ENCODE measurements around the gene CLCN7. TPM values are rescaled to one million over a fixed set of nuclear protein-coding genes. Genes with fewer than 3 reads are reported as not detected.
"Not testable (repeated sequence)": the region's sequence is repeated elsewhere in the genome, so short reads cannot be mapped to it uniquely, and the experiment has no call there.

The CLCN7 gene
- total RNA-seq, 1 experiment from 2014 or later = 60.0 TPM

DNA sequence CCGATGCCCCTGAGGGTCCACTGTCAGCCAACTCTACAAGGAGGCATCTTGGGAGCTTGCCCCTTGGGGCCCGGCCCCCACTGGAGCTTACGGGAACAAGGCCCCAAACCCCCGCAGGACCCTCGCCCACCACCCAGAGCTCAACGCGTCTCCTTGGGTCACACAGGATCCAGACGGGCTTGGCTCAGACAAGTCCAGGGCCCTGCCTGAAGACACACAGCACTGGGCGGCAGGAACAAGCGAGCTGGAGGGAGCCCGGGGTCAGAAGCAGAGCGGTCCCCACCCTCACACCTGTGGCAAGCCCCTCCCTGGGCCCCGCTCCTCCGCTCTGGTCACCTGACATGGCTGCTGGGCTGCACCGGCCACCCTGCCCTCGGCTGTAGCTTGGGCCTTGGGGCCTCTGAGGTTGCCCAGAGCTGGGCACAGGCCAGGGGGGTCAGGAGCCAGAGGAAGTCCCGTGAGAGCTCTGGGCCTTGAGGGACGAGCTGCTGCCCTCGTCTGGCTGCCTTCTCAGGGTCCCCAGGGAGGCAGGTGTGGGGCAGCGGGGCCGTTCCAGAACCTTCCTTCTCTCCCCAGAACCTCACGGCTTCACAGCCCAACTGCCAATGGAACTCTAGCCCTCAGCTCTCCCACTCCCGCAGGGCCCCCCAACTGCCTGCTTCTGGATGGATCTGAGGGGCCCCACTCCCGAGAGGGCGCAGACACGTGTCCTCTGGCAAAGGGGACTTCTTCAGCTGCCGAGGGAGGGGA is 30.7 kb downstream of the CLCN7 start, which contains the start of gene CCDC154:
CCDC154 (minus strand) TSS at position 577 of the 750 bp plus-strand sequence; CDS start at position 343, 234 bp downstream.
- no peak within 1 kb of the TSS for H3K4me3 Mint-ChIP-seq (ENCODE audit: unreplicated experiment)
- CTCF ChIA-PET = no interaction called here

DNA sequence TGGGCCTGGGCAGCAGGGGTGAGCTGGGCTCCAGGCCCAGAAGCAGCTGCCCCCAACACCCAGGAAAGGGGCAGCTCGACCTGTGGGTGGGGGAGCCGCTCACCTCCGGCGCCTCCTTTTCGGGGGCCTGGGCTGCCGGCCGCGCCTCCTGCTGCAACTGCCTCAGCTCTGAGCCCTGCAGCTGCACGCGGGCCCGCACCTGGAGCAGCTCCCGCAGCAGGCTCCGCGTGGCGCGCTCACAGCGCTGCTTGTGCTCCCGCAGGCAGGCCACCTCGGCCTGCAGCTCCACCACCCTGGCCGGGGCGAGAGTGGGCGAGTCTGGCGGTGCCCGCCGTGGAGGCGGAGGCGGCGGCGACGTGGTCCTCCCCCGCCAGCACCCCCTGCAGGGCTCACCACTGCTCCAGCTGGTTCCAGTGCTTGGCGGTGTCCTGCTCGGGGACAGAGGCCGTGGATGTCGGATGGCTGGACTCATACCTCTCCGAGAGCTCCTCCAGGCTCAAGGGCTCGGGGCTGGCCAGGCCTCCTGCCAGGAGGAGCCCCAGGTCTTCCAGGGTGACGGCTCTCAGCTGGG is 31.3 kb downstream of the CLCN7 start:
- CTCF ChIA-PET = interaction anchor here (0.6 kb wide), 1 partner anchor 299 kb away, joined by 3 read pairs; no protein-coding TSS in a partner anchor
- Mint-ChIP-seq H3K27ac (ENCODE audit: low read depth, unreplicated experiment) (no peak overlapping the region), H3K36me3 (ENCODE audit: insufficient read depth, unreplicated experiment) (no peaks in the 10 kb centered on the region), H3K4me1 (ENCODE audit: insufficient read depth, unreplicated experiment) (no peaks in the 10 kb centered on the region), H3K9me3 (ENCODE audit: unreplicated experiment) (no peaks in the 10 kb centered on the region), H3K27me3 (ENCODE audit: insufficient read depth, unreplicated experiment) (no peaks in the 10 kb centered on the region), H3K4me3 (ENCODE audit: unreplicated experiment) (no peak overlapping the region)
- no peak for DNase-seq (ENCODE audit: unreplicated experiment)
- POLR2A ChIA-PET = no interaction called here
- intact Hi-C loops (cut with micrococcal nuclease) = no loop called here
- no peak for TF ChIP-seq CTCF (IDR thresholded peaks at IDR 0.05; ENCODE audit: unreplicated experiment)
- BruUV-seq (replicated peaks) = no TSS peak

More for the DNA sequence above, 30.7 kb downstream of the CLCN7 start, which contains the start of gene CCDC154:
- no peak for DNase-seq (ENCODE audit: unreplicated experiment)
- POLR2A ChIA-PET = no interaction called here
- Mint-ChIP-seq H3K9me3 (ENCODE audit: unreplicated experiment) (no peaks in the 10 kb centered on the region), H3K4me1 (ENCODE audit: insufficient read depth, unreplicated experiment) (no peaks in the 10 kb centered on the region), H3K36me3 (ENCODE audit: insufficient read depth, unreplicated experiment) (no peaks in the 10 kb centered on the region), H3K27ac (ENCODE audit: low read depth, unreplicated experiment) (no peak within 1 kb of the TSS), H3K27me3 (ENCODE audit: insufficient read depth, unreplicated experiment) (no peaks in the 10 kb centered on the region)
- BruUV-seq (replicated peaks) = no TSS peak
- intact Hi-C loops (cut with micrococcal nuclease) = no loop called here
- no peak for TF ChIP-seq CTCF (IDR thresholded peaks at IDR 0.05; ENCODE audit: unreplicated experiment)

GRCh38 chr16:1442697-1443096 is 32.1 kb downstream of the CLCN7 start:
- Mint-ChIP-seq H3K4me1 (ENCODE audit: insufficient read depth, unreplicated experiment) (no peaks in the 10 kb centered on the region), H3K27ac (ENCODE audit: low read depth, unreplicated experiment) (no peak overlapping the region), H3K4me3 (ENCODE audit: unreplicated experiment) (no peak overlapping the region), H3K27me3 (ENCODE audit: insufficient read depth, unreplicated experiment) (no peaks in the 10 kb centered on the region), H3K9me3 (ENCODE audit: unreplicated experiment) (no peaks in the 10 kb centered on the region), H3K36me3 (ENCODE audit: insufficient read depth, unreplicated experiment) (no peaks in the 10 kb centered on the region)
- POLR2A ChIA-PET = no interaction called here
- CTCF ChIA-PET = interaction anchor here (0.6 kb wide), 1 partner anchor 299 kb away, joined by 3 read pairs; no protein-coding TSS in a partner anchor
- DNase-seq (ENCODE audit: unreplicated experiment) = no peak
- TF ChIP-seq CTCF (IDR thresholded peaks at IDR 0.05; ENCODE audit: unreplicated experiment) = no peak
- BruUV-seq (replicated peaks) = no TSS peak
- intact Hi-C loops (cut with micrococcal nuclease) = no loop called here

- no peak for DNase-seq (ENCODE audit: unreplicated experiment)
- H3K36me3 Mint-ChIP-seq (ENCODE audit: insufficient read depth, unreplicated experiment) = no peaks in the 10 kb centered on the region
- H3K27ac Mint-ChIP-seq (ENCODE audit: low read depth, unreplicated experiment) = no peak overlapping the region
- POLR2A ChIA-PET = no interaction called here
- BruUV-seq (replicated peaks) = no TSS peak
- H3K27me3 Mint-ChIP-seq (ENCODE audit: insufficient read depth, unreplicated experiment) = no peaks in the 10 kb centered on the region
- H3K4me1 Mint-ChIP-seq (ENCODE audit: insufficient read depth, unreplicated experiment) = no peaks in the 10 kb centered on the region
- no peak overlapping the region for H3K4me3 Mint-ChIP-seq (ENCODE audit: unreplicated experiment)
- intact Hi-C loops (cut with micrococcal nuclease) = no loop called here
- H3K9me3 Mint-ChIP-seq (ENCODE audit: unreplicated experiment) = no peaks in the 10 kb centered on the region
- CTCF ChIA-PET = interaction anchor here (0.6 kb wide), 1 partner anchor 14 kb away, joined by 4 read pairs; no protein-coding TSS in a partner anchor
- no peak for TF ChIP-seq CTCF (IDR thresholded peaks at IDR 0.05; ENCODE audit: unreplicated experiment)
These were observed 33.4 kb downstream of the CLCN7 start for GRCh38 chr16:1441391-1441829.

DNA sequence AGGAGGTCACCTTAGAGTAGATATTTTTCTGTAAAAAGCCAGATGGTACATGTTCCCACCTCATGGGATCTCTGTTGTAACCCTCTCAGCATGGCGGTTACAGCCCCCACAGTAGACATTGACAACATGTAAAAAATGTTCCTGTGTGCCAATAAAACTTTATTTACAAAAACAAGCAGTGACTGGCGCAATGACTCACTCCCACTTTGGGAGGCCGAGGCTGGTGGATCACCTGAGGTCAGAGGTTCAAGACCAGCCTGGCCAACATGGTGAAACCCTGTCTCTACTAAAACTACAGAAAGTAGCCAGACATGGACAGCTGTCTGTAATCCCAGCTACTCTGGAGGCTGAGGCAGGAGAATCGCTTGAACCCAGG is 35.1 kb downstream of the CLCN7 start:
- H3K4me3 Mint-ChIP-seq (ENCODE audit: unreplicated experiment); CTCF ChIA-PET; BruUV-seq (replicated peaks); H3K36me3 Mint-ChIP-seq (ENCODE audit: insufficient read depth, unreplicated experiment); H3K27me3 Mint-ChIP-seq (ENCODE audit: insufficient read depth, unreplicated experiment); intact Hi-C loops (cut with micrococcal nuclease); DNase-seq (ENCODE audit: unreplicated experiment); H3K4me1 Mint-ChIP-seq (ENCODE audit: insufficient read depth, unreplicated experiment); H3K27ac Mint-ChIP-seq (ENCODE audit: low read depth, unreplicated experiment); H3K9me3 Mint-ChIP-seq (ENCODE audit: unreplicated experiment): not testable (repeated sequence)
- POLR2A ChIA-PET = interaction anchor here (0.6 kb wide), 1 partner anchor 1692 kb away, joined by 3 read pairs; no protein-coding TSS in a partner anchor
